ENCODE data around the gene PPP1CA.

Gene PPP1CA

DNA sequence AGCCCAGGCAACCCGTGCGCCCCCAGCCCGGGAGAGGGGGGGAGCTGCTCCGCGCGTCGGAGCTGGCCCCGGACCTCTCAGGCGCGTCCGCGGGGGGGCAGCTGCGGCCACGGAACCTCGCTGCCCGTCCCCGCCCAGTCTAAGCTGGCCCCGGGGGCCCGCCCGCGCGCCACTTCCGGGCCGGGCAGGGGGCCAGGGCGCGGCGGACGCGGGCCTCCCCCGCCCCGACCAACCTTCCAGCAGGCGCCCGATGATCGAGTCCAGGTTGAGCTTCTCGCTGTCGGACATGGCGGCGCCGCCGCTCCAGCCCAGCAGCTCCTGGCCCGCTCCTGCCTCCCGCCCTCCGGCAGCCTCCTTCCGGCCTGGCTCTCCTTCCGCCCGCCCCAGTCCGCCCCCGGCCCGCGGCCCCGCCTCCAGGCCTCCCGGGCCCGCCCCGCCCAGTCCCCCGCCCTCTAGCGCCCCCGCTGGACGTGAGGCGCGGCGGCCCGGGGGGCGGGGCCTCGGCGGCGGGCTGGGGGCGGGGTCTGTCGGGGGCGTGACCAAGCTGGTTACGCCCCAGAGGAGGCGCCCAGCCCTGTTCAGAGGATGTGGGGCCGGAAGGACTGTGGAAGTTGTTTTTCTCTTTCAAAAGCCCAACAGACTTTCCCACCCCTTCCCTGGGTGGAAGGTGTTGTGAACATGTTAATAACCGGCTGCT is at the start of gene PPP1CA:
Gene PPP1CA, minus strand, starts transcription at position 364 of the 697 bp plus-strand sequence. Its CDS starts 76 bp downstream, at position 288.
- peak; percentile 89 for DNase-seq

DNA sequence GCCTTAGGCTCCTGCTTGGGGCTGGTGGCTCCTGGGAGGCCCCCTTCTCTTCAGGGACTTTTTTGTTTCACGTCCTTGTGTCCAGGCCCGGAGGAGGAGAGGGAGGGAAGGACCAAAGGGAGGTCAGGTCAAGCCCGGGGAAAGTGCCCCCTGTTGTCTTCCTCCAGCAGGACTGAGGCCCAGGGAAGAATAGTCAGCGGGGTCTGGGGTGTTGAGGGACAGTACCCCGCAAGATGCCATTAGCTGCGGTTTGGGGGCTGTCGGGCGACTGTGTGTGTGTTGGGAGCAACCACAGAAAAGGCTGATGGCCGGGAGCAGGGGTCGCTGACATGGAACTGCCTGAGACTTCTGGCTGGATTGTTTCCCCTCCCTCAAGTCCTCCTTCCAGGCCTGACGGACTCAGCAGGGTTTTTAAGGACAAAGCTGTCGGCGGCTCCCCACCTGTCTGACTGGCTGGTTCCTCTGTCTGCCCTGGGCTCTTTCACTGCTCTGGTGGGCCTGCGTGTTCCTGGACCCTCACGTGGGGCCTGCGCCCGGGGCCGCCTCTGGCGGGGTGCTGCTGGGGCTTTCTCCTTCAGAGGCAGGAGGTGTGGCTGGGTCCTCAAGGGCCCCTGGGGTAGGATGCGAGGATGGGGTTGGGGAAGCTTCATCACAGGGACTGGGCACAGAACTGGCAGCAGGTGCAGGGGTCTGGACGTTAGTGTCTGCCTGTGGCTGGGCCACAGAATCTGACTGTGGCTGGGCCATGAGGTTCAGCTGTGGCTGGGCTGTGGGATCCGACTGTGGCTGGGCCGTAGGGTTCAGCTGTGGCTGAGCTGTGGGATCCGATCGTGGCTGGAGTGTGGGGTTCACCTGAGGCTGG is 49.4 kb upstream of the PPP1CA start:
- no peak for DNase-seq

DNA sequence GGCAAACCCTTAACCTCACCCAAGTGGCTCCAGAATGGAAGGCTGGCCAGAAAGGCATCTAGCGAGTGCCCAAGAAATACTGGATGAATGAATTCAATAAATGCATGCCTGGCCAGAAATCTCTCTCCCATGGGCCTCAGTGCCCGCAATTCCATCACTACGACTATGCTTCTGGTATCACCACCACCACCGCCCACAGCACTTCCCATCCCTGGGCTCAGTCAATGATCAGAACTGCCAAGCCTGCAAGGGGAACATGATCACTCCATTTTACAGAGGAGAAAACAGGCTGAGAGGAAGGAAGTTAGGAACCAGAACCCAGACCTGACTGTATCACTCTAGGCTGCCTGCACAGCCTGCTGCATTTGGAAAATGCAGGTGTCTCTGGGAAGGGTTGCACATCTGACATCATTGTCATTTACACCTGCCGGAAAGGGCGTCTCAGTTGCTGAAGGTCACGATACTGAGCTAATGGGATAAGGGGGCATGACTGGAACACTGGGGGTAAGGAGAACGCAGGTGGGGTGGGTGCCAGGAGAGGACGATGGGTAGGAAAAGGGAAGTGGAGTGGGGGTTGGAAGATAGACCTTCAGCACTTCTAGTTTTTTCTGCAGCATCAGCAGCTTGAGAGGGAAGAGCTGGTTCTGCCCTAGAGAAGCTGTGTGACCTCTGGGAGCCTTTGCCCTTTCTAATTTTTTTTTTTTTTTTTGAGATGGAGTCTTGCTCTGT is 47.6 kb upstream of the PPP1CA start:
- DNase-seq, result no peak

DNA sequence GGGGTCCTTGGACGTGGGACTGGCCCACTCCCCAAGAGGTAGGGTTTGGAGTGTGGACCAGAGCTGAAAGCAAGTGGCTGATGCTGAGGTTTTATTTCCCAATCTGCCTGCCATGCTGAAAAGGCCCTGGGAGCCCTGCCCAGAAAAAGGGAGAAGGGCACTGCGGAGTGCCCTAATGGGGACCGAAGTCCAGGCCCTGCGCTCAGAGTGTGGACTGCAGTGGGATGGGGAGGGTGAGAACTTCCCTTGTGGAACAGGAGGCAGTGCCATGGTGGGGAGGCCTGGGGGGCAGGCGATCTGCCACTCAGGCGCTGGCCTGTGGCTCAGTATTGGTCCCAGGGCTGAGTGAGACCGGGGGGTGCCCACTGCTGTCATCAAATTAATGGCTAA is 46.6 kb upstream of the PPP1CA start:
- no peak for DNase-seq

DNA sequence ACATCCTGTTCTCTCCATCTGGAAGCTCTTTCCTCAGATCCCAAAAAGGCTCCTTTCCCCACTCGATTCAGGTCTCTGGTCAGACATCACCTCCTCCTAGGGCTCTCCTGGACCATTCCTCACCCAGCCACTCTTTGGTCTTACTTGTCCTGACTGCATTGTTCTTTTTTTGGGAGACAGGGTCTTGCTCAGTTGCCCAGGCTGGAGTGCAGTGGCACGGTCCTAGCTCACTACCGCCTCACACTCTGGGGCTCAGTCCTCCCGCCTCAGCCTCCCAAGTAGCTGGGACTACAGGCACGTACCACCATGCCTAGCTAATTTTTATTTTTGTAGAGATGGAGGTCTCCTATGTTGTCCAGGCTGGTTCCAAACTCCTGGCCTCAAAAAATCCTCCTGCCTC is 43.9 kb upstream of the PPP1CA start:
- no peak for DNase-seq

DNA sequence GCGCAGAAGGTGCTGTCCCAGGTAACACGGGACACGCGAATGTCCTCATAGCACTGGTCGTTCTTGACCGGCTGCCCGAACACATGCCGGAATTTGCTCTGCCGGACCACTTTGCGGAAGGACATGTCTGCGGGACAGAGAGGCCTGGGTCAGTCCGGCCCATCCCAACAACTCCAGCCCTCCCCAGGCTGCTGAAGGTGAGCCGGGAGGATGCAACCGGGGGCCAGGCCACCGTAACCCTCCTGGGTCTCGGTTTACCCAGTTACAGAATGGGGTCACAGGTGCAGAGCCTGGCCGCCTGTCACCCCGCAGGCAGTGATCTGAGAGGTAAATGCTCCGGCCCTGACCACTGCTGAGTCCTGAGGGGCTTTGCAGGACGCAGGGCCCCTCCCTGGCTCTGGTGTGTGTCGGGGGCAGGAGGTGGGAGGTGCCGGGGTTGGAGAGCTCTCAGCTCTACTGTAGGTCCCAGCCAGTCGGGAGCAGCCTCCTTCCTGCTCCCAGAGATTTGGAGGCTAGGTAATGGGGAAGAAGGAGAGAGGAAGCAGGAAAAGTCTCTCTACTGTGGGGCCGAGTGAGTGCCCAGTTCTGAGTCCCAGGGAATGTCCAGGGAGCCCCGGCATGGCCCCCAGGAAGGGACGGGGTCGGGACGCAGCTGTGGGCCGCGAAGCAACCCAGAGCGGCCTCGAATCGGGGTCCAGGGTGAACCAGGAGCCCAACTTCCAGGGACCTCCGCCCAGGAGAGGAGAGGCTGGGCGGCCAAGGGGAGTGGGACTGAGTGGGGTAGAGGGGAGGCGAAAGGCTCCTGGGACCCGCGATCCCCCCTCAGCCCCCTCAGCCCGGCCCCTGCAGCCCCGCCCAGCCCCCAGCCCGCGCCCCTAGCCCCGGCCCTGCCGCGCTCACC is 41.1 kb upstream of the PPP1CA start:
- no peak for DNase-seq

DNA sequence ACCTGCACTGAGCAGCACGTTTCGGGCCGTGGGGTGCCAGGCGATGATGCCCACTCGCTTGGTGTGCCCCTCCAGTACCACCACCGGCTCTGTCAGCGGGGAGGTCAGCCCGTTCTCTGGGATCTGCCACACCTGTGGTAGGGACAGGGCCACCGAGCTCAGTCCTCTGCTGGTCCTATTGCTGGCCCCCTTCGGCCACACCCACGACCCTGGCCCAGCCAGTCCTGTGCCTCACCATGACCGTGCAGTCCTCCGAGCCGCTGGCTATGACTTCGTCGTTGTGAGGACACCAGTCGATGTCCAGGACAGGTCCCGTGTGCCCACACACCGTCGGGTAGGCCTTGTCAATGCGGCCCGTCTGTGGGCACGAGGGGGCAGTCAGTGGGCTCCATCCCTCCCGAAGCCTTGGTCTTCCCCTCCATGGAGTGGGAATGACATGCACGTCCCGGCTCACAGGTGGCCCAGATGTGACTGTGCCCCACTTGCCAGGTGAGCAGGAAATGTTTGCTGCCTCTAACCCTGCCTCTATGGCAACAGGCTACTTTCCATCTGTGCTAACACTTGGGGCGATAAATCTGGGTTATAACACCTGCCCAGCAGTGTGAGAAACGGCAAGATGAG is 40.2 kb upstream of the PPP1CA start:
- DNase-seq, result no peak

DNA sequence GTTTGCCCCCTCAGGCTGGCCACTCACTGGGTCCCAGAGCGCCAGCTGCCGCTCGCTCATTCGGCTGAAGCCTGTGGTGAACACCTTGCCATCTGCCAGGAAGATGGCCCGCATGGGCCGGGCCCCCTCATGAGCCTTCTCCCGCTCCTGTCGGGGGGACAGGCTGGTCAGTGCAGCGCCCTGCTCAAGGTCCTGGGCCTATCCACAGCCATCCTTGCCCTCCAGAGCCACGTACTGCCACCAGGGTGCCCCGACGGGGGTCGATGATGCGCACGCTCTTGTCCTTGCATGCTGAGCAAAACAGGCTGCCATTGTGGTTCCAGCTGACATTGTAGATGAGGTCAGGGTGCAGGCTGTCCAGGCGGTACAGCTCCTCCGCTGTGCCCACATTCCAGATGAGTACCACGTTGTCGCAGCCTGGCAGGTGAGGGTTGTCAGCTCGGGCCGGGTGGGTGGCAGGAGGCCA is 39.5 kb upstream of the PPP1CA start:
- DNase-seq, result no peak

DNA sequence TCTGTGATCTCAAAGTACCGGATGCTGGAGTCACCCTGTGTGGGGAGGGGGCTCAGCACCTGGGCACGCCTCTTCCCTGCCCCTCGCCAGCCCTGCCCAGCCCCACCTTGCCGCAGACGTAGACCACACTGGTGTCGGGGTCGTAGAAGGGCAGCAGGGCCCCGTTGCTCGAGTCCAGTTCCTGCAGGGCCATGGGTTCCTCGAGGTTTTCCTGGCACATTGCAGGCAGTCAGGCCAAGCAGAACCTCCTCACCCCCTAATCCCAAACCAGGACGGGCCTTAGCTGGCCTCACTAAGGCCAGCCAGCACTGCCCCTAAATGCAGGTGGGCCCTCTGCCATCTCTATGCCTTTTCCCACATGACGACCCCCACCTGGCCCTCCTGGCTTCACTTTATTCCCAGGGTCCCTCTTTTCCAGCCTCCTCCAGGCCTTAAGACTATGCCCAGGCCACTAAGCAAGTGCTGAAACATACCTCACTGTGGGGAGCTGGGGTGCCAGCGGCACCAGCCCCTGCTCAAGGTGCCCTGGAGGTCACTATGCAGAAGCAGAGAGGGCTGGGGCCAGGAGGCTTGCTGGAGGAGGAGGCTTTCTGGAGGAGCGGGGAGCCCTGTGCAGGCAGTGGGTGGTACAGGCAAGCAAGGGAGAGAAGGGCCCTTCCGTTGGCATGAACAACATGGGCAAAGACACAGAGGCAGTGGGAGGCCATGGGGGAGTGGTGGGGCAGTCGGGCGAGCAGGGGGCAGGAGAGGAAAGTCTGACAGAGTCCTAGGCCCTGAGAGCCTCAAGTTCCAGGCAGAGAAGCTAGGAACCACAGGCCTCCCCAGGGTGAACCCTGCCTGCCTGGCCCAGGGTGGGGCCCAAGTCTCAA is 38.8 kb upstream of the PPP1CA start:
- no peak for DNase-seq

DNA sequence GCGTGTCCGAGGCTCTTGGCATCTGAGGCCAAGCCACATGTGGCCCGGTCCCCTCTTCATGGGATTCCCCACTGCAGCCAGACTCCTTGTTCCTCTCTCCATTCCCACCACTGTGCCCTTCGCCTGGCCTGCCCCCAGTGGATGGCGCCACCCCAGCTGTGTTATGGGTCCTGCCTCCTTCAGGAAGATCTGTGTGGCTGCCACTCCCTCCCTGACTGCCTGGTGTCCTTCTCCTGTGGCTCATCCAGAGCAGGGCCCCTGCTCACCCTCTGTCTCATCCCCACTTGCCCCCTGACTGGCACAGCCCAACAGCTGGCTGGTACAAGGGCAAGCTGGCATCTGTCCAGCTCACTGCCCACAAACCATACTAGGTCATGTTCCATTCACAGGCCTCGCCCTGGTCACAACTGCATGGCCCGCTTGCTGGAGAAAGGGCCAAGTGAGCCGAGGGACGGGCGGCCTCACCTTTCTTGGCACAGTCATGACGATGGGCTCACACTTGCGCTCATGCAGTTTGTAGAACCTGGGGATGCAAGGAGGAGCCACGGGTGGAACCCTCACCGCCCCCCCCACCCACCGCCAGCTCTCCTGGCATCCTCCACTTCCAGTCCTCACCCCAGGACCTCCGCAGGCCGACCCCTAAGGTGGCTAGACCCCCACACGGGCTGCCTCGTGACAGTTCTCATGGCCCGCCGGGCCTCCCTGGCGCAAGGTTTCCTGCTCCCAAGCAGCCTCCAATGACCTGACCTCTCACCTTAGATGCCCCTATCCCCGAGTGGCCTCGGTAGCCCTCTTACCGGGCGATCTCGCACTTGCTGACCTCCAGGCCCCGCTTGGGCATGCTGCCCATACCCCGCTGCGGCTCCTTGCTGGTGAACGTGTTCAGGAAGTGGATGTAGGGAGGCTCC is 37.9 kb upstream of the PPP1CA start:
- no peak for DNase-seq

DNA sequence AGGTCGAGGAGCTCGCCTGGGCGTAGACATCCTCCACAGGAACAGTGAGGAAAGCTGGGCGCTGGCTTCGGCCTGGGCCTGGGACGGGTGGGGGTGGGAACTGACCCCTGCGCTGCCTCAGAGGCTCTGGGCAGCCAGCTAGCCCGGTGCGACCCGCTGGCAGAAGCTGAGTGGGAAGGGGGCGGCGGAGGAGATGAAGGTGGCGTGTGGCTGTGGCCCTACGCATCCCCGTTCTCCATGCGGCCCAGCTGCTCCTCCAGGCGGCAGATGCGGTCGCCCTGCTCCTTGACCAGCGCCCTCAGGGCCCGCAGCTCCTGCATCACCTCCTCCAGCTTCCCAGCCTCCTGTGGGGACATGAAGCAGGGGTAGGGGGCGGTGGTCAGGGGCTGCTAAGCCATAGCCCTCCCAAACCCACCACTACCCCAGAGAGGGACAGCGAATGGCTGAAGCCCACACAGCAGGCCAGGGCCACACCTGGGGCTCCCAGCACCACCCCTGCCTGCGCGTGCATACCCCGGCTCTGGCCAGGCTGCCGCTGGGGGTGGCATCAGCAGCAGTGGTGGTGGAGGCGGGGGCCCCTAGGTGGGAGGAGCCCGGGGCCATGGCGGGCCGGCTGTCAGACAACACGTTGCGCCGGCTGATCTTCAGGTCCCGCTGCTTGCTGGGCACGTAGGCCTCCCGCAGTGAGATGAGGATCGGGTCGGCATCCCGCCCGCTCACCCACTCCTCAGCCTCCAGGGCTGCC is 36.7 kb upstream of the PPP1CA start:
- DNase-seq, result peak; percentile 59

DNA sequence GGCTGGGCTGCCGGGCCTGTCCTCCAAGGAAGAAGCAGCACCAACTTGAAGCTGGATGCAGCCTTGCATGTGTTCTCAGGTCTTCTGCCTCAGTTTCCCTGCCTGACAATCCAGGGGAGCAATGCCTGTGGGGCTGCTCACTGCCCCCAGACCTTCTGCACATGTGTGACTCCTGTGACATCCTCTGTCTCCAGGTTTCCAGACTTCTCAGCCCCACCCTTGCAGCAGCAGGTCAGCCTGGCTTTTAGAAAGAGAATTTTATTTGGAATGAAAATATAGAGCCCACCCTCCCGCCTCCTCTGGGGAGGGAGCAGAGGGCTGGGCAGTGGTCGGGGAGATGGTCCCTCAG is 36.1 kb upstream of the PPP1CA start:
- DNase-seq, result no peak

DNA sequence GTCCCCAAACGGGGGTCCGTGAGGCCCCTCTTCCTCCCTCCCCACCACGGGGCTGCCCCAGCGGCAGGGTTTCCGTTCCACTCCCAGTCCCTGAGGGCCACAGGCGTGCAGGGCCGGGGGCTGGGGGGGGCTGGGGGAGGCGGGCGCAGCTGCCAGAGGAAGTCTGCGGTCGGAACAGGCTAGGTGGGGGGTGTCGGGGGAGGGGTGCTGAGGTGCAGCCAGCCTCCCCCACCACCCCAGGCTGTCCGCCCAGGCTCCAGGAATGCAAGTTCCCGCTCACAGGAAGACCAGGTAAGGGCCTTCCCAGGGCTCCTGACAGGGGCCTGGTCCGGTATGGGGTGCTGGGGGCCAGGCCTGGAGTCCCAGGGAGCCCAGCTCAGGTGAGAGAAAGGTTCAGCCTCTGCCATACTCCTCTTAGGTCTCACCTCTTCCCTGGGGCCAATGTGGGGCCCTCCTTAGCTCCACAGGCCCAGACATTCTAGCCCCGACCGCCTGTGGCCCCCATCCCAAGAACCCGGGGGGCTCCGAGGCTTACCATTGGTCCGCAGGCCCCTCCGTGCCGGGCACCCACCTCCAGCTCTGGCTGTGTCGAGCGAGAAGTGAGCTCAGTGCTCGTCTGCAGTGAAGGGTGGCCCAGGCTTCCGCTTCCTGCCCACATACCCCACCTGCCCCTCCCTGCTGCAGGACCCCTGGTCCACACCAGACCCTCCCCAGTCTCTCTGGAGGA is 35.6 kb upstream of the PPP1CA start, which contains the start of gene PTPRCAP:
Gene PTPRCAP, minus strand, starts transcription at position 601 of the 727 bp plus-strand sequence. Its CDS starts 63 bp downstream, at position 538.
- DNase-seq, result peak; percentile 62

DNA sequence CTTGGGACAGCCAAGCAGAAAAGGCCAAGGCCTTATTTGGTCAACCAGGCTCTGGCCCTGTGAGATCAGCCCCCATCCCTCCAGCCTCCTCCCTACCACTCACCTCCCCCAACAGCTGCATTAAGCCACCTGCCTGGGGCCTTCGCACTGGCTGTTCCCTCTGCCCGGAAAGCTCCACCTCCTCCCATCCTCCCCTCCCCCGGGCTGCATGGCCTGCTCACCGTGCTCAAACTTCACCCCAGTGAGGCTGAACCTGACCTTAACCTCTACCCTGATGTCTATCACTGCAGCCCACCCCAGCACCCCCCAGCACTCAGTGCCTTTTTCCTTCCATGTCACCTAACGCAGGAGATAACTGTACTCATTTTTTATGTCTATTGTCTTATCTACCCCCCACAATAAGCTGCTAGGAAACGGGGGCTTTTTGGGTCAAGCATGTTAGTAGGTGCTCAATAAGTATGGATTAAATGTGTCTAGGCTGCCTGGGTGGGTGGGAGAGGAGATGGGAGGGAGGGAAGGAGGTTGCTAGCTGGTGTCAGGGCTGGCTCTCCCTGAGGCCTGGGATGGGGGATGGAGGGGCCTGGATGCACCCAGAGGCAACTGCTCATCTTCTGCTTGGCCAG is 34.9 kb upstream of the PPP1CA start:
- peak; percentile 44 for DNase-seq

DNA sequence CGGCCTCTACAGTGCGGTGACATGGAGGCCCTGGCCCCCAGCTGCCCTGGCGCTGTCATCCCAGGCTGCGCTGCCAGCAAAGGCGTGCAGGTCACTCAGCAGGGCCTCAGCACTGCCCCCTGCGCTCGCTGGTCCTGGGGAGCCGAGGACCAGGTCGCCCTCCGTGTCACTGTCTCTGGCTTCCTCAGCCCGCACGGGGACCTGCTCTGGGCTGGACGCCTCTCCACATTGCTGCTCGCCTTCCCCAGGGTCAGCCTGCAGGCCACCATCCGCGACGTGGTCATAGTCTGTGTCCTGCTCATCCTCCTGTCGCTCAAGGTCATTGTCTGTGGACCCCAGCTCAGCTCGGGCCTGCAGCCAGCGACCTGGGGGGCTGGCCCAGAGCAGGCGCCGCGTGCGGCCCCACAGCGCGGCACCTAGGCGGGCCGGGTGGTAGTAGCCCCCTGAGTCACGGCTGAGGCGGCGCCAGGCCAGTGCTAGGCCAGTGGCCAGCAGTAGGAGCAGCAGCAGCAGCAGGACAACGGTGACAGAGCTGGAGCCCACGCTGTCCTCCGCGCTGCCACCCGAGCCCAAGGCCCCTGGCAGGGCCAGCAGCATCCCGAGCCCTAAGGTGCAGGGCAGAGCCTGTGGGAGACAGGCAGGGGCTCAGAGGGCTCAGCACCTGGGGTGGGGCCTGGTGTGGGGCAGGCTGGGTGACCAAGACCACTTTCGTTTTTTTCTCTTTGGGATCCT is 34.2 kb upstream of the PPP1CA start:
- DNase-seq, result no peak

DNA sequence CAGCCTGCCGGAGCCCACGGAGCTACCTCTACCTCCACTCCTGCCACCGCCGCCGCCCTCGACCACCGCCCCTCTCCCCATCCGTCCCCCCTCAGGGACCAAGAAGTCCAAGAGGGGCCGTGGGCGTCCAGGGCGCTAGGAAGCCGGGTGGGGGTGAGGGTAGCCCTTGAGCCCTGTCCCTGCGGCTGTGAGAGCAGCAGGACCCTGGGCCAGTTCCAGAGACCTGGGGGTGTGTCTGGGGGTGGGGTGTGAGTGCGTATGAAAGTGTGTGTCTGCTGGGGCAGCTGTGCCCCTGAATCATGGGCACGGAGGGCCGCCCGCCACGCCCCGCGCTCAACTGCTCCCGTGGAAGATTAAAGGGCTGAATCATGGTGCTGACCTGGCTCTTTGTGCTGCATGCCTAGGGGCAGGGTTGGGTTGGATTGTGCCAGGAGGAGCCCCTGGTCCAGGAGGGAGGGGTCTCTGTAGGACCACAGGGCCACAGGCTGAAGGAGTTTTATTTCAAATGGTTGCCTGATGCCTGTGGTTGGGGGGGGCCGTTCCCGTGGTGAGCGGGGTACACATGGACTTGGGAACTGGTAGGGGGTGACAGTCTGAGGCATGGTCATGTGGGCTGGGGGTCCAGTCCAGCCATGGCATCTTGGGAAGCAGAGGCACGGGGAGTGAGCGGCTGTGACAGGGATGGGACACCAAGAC is 33.5 kb upstream of the PPP1CA start:
- no peak for DNase-seq

Measured in activated CD4-positive, alpha-beta T cell treated with anti-CD3 and anti-CD28 coated beads for 1 hour (primary cell).